AG04450 (cell line): Measurements from ENCODE around the gene ADPGK. TPM values are rescaled to one million over a fixed set of nuclear protein-coding genes. Genes with fewer than 3 reads are reported as not detected.
"Not testable (repeated sequence)": the region's sequence is repeated elsewhere in the genome, so short reads cannot be mapped to it uniquely, and the experiment has no call there.

ENCODE experiments used
- CTCF ChIA-PET: fragments of 300-600, 350-600 bp; formaldehyde crosslinking; extraction: SDS; loops from one replicate; lab custom pipeline; 2022; ENCODE audit warnings: antibody characterized with exemption, inconsistent platforms; lab: Charles Lee
- POLR2A ChIA-PET: fragments of 350-600 bp; formaldehyde crosslinking; extraction: SDS; loops from one replicate; lab custom pipeline; 2021; ENCODE audit warnings: antibody characterized with exemption, inconsistent platforms; lab: Yijun Ruan, JAX
- DNase-seq: peaks from one replicate; pipeline ENCODE4 v3.0.0-alpha.2; 2011; ENCODE audit warnings: low read depth, low spot score
- H3K27ac ChIP-seq: one replicate; pipeline ENCODE4 v1.5.1; 2012; ENCODE audit warnings: low read depth, low read length, control low read depth
- H3K27me3 ChIP-seq: one replicate; pipeline ENCODE4 v1.6.0; 2012; ENCODE audit warnings: low read length; ENCODE audit not compliant: control insufficient read depth, insufficient read depth
- H3K4me3 ChIP-seq: 2 replicates; pipeline ENCODE4 v1.5.1; 2011; ENCODE audit warnings: mild to moderate bottlenecking, low read depth, low read length, control low read depth
- H3K9me3 ChIP-seq: 2 replicates; pipeline ENCODE4 v1.5.1; 2012; ENCODE audit warnings: low read length; ENCODE audit not compliant: control insufficient read depth, insufficient read depth
- polyA plus RNA-seq: library from polyadenylated mRNA; depleted of rRNA; stranded (reverse); fragments of >200 nt; gene quantifications from 2 replicates; pipeline ENCODE4 v1.2.3, GENCODE V29; 2011
- TF ChIP-seq, protein P1 (sequence below): IDR thresholded peaks from 2 replicates; pipeline ENCODE4 v1.5.1; 2011; ENCODE audit warnings: low read depth, low read length, control low read depth, inconsistent platforms

The ADPGK gene
- polyA plus RNA-seq, 1 experiment: 74.3 TPM

DNA sequence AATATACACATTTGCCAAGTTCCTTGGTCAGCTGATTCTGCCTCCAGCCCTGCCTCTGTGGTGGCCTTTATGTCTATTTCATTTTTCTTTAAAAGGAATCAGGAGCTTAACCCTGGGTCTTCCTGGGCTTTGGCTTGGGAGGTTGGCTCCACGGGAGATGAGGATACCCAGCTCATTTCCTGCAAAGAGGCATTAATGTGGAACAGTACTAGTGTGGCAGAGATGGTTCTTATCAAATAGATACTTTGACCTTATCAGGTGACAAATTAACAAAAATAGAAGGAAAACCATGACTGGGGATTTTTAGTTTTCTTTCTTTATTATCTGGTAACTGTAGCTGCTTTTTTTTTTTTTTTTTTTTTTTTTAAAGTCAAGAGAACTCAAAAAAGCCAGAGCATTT lies 54.7 kb downstream of the ADPGK start:
- Histone ChIP-seq H3K9me3 (no peaks in the 10 kb centered on the region), H3K4me3 (no peak overlapping the region), H3K27ac (no peak overlapping the region), H3K27me3 (no peaks in the 10 kb centered on the region)
- no peak for DNase-seq
- TF ChIP-seq, protein P1, sequence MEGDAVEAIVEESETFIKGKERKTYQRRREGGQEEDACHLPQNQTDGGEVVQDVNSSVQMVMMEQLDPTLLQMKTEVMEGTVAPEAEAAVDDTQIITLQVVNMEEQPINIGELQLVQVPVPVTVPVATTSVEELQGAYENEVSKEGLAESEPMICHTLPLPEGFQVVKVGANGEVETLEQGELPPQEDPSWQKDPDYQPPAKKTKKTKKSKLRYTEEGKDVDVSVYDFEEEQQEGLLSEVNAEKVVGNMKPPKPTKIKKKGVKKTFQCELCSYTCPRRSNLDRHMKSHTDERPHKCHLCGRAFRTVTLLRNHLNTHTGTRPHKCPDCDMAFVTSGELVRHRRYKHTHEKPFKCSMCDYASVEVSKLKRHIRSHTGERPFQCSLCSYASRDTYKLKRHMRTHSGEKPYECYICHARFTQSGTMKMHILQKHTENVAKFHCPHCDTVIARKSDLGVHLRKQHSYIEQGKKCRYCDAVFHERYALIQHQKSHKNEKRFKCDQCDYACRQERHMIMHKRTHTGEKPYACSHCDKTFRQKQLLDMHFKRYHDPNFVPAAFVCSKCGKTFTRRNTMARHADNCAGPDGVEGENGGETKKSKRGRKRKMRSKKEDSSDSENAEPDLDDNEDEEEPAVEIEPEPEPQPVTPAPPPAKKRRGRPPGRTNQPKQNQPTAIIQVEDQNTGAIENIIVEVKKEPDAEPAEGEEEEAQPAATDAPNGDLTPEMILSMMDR: no peak
- POLR2A ChIA-PET: no interaction called here
- CTCF ChIA-PET: interaction anchor here (1.2 kb wide), 1 partner anchor 129 kb away, joined by 7 read pairs; no protein-coding TSS in a partner anchor

DNA sequence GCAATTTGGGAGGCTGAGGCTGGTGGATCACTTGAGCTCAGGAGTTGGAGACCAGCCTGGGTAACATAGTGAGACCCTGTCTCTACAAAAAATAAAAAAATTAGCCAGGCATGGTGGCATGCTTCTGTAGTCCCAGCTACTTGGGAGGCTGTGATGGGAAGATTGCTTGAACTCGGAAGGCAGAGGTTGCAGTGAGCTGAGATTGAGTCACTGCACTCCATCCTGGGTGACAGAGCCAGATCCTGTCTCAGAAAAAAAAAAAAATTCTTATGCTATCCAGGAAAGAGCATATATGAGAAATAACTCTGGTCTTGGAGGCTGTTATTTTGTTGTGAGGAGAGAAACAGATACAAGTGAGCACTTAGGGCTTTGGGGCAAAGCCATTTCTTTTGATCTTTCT lies 55.3 kb downstream of the ADPGK start:
- H3K9me3 ChIP-seq, POLR2A ChIA-PET, H3K27ac ChIP-seq, H3K4me3 ChIP-seq, H3K27me3 ChIP-seq, DNase-seq: not testable (repeated sequence)
- CTCF ChIA-PET: interaction anchor here (1.2 kb wide), 1 partner anchor 128 kb away, joined by 7 read pairs; no protein-coding TSS in a partner anchor

DNA sequence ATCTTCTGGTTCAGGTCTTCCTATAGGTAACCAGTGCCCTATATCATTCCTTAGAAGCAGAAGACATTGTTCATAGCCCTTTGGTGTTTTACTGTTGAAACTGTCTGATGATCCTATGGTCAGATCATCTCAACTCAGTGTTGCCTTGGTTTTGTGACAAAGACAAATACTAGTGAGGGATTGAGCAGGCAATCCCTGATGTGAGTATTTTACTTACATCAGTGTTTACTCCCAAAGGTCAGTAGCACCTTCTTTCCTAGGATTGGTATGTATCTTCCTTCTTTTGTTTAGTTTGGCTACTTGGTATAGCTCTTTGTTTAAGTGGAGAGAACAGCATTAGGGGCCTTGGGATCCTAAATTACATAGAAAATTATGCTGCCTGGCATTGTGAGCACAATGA lies 56.4 kb downstream of the ADPGK start:
- Histone ChIP-seq H3K27me3 (no peaks in the 10 kb centered on the region), H3K9me3 (no peaks in the 10 kb centered on the region), H3K4me3 (no peak overlapping the region), H3K27ac (no peak overlapping the region)
- ChIA-PET POLR2A (no interaction called here), CTCF (no interaction called here)
- TF ChIP-seq, protein P1: no peak
- no peak for DNase-seq

DNA sequence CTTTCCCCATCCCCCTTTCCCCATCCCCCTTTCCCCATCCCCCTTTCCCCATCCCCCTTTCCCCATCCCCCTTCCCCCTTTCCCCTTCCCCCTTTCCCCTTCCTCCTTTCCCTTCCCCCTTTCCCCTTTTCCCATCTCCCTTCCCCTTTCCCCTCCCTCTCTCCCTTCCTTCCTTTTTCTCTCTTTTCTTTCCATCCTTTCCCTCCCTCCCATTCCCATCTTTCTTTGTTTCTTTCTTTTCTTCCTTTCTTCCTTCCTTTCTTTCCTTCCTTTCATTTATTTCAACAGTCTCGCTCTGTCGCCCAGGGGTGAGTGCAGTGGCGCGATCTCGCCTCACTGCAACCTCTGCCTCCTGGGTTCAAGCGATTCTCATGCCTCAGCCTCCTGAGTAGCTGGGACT lies 57.7 kb downstream of the ADPGK start:
- POLR2A ChIA-PET, H3K4me3 ChIP-seq, DNase-seq, H3K27me3 ChIP-seq, H3K27ac ChIP-seq, H3K9me3 ChIP-seq, CTCF ChIA-PET: not testable (repeated sequence)

DNA sequence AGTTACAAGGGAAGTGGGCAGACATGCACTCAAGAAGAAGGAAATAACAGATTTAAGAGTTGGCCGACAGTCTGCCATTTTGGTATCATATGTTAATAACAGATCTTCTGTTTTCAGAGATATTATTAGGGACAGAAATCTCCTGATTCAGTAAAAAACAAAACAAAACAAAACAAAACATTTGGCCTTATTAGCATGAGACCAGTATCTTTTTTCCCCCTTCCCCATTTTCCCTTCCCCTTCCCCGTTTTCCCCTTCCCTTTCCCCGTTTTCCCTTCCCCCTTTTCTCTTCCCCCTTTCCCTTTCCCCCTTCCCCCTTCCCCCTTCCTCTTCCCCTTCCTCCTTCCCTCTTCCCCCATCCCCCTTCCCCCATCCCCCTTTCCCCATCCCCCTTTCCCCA lies 58.1 kb downstream of the ADPGK start:
- Histone ChIP-seq H3K4me3 (no peak overlapping the region), H3K27ac (no peak overlapping the region), H3K27me3 (no peaks in the 10 kb centered on the region), H3K9me3 (no peaks in the 10 kb centered on the region)
- no peak for DNase-seq
- TF ChIP-seq, protein P1: no peak
- POLR2A ChIA-PET: no interaction called here
- CTCF ChIA-PET: no interaction called here

DNA sequence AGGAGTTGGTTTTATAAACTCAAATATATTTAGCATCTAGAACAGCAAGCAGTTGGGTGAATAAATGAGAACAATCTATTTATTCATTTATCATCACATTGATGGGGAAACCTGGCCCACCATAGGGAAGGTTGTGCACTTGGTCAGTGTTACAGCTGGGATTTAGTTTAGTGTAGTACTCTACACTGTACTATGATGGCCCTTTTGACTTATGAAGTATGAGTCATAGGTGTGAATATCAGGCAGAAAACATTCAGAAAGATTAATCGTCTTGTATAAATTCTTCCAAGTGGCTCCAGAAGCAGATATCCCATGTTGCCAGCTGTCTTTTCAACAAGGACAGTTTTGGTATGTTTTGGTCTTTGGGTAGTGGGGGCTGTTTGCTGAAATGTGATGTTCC lies 59.5 kb downstream of the ADPGK start:
- no peak for DNase-seq
- CTCF ChIA-PET: interaction anchor here (0.9 to 4.0 kb wide), 3 partner anchors 10 to 550 kb away, joined by 4 to 73 read pairs (median 54); no protein-coding TSS in a partner anchor
- Histone ChIP-seq H3K27me3 (no peaks in the 10 kb centered on the region), H3K9me3 (no peaks in the 10 kb centered on the region), H3K27ac (no peak overlapping the region), H3K4me3 (no peak overlapping the region)
- TF ChIP-seq, protein P1: no peak
- POLR2A ChIA-PET: no interaction called here
